NCI-H146 treated with DMSO at 0.1 percent for 48 hours (cell line): Measurements from ENCODE around the gene NECTIN1.

Source experiments
- DNase-seq: peaks from one replicate; lab custom pipeline; 2025; ENCODE audit not compliant: unreplicated experiment; lab: John Stamatoyannopoulos, UW

NECTIN1 gene, protein sequence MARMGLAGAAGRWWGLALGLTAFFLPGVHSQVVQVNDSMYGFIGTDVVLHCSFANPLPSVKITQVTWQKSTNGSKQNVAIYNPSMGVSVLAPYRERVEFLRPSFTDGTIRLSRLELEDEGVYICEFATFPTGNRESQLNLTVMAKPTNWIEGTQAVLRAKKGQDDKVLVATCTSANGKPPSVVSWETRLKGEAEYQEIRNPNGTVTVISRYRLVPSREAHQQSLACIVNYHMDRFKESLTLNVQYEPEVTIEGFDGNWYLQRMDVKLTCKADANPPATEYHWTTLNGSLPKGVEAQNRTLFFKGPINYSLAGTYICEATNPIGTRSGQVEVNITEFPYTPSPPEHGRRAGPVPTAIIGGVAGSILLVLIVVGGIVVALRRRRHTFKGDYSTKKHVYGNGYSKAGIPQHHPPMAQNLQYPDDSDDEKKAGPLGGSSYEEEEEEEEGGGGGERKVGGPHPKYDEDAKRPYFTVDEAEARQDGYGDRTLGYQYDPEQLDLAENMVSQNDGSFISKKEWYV

GRCh38 chr11:119728651-119729580 lies at the start of gene NECTIN1:
Gene NECTIN1 (minus strand): TSS chr11:119729200. CDS start chr11:119728553, 647 bp downstream.
- DNase-seq = peak; percentile 83

- no peak for DNase-seq
These were observed 49.6 kb upstream of the NECTIN1 start for GRCh38 chr11:119778391-119779194.

- no peak for DNase-seq
These were observed 48.9 kb upstream of the NECTIN1 start for GRCh38 chr11:119777940-119778339.

DNA sequence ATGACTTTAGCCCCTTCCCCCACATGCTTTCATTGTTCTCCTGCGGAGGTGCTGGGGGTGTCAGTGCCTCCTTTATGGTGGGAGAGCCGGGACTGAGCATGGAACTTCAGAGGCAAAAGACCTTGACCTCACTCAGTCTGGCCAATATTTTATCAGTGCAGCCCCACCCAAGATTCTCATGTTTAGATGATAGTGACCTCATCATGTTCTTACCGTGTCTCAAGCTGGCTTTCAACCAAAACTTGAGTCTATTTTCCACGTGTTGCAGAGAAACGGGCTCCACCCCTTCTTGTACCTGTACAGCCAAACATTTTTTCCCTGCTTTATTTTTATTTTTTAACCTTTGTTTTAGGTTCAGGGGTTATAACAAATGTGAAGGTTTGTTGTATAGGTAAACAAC lies 47.7 kb upstream of the NECTIN1 start:
- no peak for DNase-seq

DNA sequence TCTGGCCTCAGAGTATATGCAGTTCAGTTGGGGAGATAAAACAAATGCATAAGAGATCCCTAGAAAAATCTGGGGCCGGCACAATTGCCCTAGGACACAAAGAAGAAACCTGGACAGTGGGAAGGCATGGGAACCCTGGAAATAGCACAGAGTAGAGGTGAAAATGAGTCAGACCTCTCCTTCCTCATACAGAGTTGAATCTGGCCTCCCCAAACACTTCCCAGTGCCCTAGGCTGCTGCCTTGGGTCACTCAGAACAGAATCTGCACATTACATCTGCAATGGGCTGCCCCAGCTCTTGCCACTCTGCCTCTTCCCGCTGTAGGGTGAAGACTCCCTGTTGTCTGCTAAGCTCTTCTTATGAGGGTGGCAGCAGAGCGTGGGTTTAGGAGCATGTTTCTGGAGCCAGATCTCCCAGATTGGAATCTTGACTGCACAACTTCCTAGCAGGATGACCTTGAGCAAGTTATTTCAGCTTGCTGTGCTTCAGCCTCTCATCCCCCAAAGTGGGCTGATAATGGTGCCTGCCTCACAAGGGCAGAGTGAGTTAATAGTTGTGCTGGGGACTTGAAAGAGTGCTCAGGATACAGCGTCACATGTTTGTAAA lies 47.1 kb upstream of the NECTIN1 start:
- DNase-seq = no peak

- DNase-seq = no peak
These were observed 45.3 kb upstream of the NECTIN1 start for GRCh38 chr11:119774172-119774763.

- no peak for DNase-seq
These were observed 43.8 kb upstream of the NECTIN1 start for GRCh38 chr11:119772641-119773415.

DNA sequence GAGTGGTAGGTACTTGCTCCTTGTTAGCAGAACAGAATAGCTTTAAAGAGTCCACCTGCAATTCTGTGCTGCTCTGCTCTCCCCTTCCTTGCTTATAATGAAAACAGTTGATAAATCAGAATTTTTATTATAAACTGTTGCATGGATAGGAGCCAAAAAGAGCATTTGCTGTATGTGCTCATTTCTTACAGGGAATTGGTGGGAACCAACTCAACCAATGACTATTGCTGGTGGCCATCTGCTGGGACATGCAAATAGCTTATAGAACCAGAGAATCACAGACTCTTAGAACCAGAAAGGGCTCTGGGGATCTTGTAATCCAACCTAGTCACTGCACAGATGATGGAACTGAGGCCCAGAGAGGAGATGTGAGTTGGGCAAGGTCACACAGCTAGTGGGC lies 43.1 kb upstream of the NECTIN1 start:
- DNase-seq = no peak

DNA sequence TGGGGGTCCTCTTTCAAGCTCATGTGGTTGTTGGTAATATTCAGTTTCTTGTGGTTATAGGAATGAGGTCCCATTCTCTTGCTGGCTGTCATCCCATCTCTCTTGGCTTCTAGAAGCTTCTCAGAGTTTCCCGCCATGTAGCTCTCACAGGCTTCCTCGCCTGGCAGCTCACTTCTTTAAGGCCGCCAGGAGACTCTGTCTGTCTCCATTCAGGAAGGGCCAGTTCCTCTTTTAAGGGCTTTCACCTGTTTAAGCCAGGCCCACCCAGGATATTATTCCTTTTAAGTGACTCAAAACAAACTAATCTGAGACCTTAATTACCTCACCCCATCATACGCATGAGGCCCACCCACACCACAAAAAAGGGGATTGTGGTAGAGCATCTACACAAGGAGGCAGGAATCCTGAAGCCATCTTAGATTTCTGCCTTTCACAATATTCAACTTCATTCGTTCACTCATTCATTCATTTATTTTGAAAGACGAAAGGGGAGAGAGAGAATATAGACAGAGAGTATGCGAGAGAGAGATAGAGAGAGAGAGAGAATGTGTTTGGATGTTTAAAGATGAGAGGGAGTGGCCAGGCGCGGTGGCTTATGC lies 42.3 kb upstream of the NECTIN1 start:
- no peak for DNase-seq

DNA sequence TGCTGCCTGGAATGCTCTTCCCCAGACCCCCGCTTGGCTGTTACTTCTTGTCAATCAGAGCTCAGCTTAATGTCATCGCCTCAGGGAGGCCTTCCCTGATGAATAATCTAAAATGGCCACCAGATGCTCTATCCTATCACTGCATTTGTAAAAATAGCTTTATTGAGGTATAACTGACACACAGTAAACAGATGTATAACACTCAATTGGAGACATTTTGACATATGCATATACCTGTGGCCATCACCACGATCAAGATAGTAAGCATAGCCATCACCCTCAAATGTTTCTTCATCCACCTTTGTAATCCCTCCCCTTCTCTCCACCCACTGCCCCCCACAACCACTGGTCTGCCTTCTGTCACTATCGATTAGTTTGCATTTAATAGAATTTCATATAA lies 36.6 kb upstream of the NECTIN1 start:
- no peak for DNase-seq

- no peak for DNase-seq
These were observed 35.3 kb upstream of the NECTIN1 start for GRCh38 chr11:119764108-119764868.

- no peak for DNase-seq
These were observed 34.2 kb upstream of the NECTIN1 start for GRCh38 chr11:119763071-119763728.

DNA sequence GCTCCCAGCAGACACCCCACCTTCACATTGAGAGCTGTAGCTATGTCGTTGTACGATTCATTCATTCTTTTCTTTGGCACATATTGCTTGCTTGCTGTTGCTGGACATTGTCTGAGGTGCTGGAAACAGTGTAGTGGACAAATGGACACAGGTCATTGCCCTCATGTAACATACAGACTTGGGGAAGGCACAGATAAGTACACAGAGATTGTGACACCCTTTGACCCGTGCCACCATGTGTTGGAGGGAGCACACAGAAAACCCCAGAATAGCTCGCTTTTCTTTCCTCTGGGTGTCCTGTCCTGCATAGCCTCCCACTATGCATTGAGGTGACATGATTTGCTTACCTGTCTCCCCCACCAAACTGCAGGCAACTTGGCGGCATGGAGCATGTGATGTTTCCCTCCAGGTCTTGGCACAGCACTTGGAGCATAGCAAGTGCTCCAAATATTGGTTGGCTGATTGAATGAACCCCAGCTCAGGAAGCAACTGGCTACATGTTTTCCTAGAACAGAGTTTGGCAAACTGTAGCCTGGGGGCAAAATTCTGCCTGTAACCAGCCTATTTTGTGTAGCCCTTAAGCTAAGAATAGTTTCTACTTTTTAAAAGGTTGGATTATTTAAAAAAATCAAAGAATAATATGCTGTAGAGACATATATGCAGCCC lies 30.9 kb upstream of the NECTIN1 start:
- no peak for DNase-seq

DNA sequence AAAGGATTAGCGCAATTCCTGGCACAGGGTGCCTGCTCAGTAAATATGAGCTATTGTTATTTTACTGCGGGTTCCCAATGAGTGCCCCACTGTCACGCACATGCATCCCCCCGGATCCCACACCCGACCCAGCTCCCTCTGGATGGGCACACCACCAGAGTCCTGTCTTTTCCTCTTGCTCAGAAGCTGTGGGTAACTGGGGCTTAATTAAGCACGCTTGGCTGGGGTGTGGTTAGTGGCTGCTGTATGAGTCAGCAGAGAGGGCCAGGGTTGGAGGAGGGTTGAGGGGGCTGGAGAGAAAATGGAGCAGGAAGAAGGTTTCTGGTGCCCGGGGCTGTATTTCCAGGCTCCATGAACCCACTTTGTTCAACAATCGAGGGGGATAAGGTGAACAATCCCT lies 30.3 kb upstream of the NECTIN1 start:
- no peak for DNase-seq

DNA sequence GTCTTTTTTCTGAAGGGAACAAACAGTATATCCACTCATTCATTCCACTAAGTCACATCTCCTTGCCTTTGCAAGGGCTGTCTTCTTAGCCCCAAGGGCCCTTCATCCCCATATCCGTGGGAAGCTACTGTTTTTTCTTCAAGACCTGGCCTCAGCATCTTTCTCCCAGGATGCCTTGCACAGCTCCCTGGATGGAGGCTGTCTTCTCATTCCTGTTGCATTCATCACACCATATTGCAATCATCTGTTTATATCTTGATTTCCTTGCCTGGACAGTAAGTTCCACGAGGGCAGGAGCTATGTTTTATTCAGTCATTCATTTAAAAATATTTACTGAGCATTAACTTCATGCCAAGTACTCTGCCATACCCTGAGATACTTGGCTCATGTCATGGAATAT lies 29.3 kb upstream of the NECTIN1 start:
- no peak for DNase-seq

- no peak for DNase-seq
These were observed 28.4 kb upstream of the NECTIN1 start for GRCh38 chr11:119757378-119757777.

GRCh38 chr11:119756169-119756865 lies 27.3 kb upstream of the NECTIN1 start:
- no peak for DNase-seq
